ENCODE data around the gene HACL1. TPM values are rescaled to one million over a fixed set of nuclear protein-coding genes. Genes with fewer than 3 reads are reported as not detected.

HACL1 gene
- polyA plus RNA-seq, 1 donor (not counting 4 experiments of a cell fraction or from before 2014, with no cell fraction given) = 23.1 TPM

- H3K4me2 ChIP-seq (ENCODE audit: control insufficient read depth, extremely low read depth, insufficient read depth, low read depth, low read length) = no peak overlapping the region
- no peaks in the 10 kb centered on the region for H4K20me1 ChIP-seq (ENCODE audit: control insufficient read depth, extremely low read depth, insufficient read depth, low read length)
- H3K4me3 ChIP-seq (ENCODE audit: control insufficient read depth in 2 of 3, extremely low read depth in 1 of 3, insufficient read depth in 2 of 3, low read depth in 1 of 3, low read length in 3 of 3) = no peak overlapping the region
- H3K27me3 ChIP-seq (ENCODE audit: control insufficient read depth, extremely low read depth, insufficient read depth, low read length) = no peaks in the 10 kb centered on the region
- H3K9ac ChIP-seq (ENCODE audit: control insufficient read depth, extremely low read depth, insufficient read depth, low read length) = no peak overlapping the region
- peaks cover 3 to 8% of the 10 kb centered on the region in 2 experiments for H3K36me3 ChIP-seq (ENCODE audit: control insufficient read depth in 2 of 2, extremely low read depth in 1 of 2, insufficient read depth in 2 of 2, low read length in 2 of 2)
- no peaks in the 10 kb centered on the region for H3K4me1 ChIP-seq (ENCODE audit: control insufficient read depth, extremely low read depth, insufficient read depth, low read length)
- no peak for DNase-seq (ENCODE audit: low read depth, low spot score)
- no peaks in the 10 kb centered on the region for H3K79me2 ChIP-seq (ENCODE audit: control insufficient read depth, insufficient read depth, low read length)
- dilution Hi-C loops (cut with MboI; ENCODE audit: extremely low pct_ligation_motif_present, low sequenced_read_pairs) = no loop called here
- no peaks in the 10 kb centered on the region for H3K9me3 ChIP-seq (ENCODE audit: control insufficient read depth, low read depth, low read length)
- no peaks in the 10 kb centered on the region for H3K9me1 ChIP-seq (ENCODE audit: control insufficient read depth, extremely low read depth, insufficient read depth, low read length)
- TF ChIP-seq CTCF (optimal IDR thresholded peaks at IDR 0.05 in 1 of 3, IDR thresholded peaks at IDR 0.05 in 1 of 3, conservative IDR thresholded peaks at IDR 0.05 in 1 of 3; ENCODE audit: extremely low read depth in 1 of 3, insufficient read depth in 2 of 3, low read length in 3 of 3) (no peak), EZH2 (IDR thresholded peaks at IDR 0.05; ENCODE audit: low read length) (no peak)
- H2AFZ ChIP-seq (ENCODE audit: control insufficient read depth, low read length) = no peak overlapping the region
- FAIRE-seq = no peak
- H3K27ac ChIP-seq (ENCODE audit: control insufficient read depth, insufficient read depth, low read length) = no peak overlapping the region
Observed at GRCh38 chr3:15572138-15572537, 29.2 kb downstream of the HACL1 start.

- no peak for TF ChIP-seq EZH2 (IDR thresholded peaks at IDR 0.05; ENCODE audit: low read length)
- no peak for TF ChIP-seq CTCF (optimal IDR thresholded peaks at IDR 0.05 in 1 of 3, IDR thresholded peaks at IDR 0.05 in 1 of 3, conservative IDR thresholded peaks at IDR 0.05 in 1 of 3; ENCODE audit: extremely low read depth in 1 of 3, insufficient read depth in 2 of 3, low read length in 3 of 3)
- no peak overlapping the region for H3K4me2 ChIP-seq (ENCODE audit: control insufficient read depth, extremely low read depth, insufficient read depth, low read depth, low read length)
- no peak overlapping the region for H3K9ac ChIP-seq (ENCODE audit: control insufficient read depth, extremely low read depth, insufficient read depth, low read length)
- DNase-seq (ENCODE audit: low read depth, low spot score) = no peak
- no peak overlapping the region for H3K27ac ChIP-seq (ENCODE audit: control insufficient read depth, insufficient read depth, low read length)
- no peaks in the 10 kb centered on the region for H3K9me3 ChIP-seq (ENCODE audit: control insufficient read depth, low read depth, low read length)
- no peak for FAIRE-seq
- no peaks in the 10 kb centered on the region for H3K9me1 ChIP-seq (ENCODE audit: control insufficient read depth, extremely low read depth, insufficient read depth, low read length)
- H3K79me2 ChIP-seq (ENCODE audit: control insufficient read depth, insufficient read depth, low read length) = no peaks in the 10 kb centered on the region
- H3K36me3 ChIP-seq (ENCODE audit: control insufficient read depth in 2 of 2, extremely low read depth in 1 of 2, insufficient read depth in 2 of 2, low read length in 2 of 2) = peaks cover 7 to 12% of the 10 kb centered on the region in 2 experiments
- dilution Hi-C loops (cut with MboI; ENCODE audit: extremely low pct_ligation_motif_present, low sequenced_read_pairs) = no loop called here
- H3K4me1 ChIP-seq (ENCODE audit: control insufficient read depth, extremely low read depth, insufficient read depth, low read length) = no peaks in the 10 kb centered on the region
- H3K4me3 ChIP-seq (ENCODE audit: control insufficient read depth in 2 of 3, extremely low read depth in 1 of 3, insufficient read depth in 2 of 3, low read depth in 1 of 3, low read length in 3 of 3) = no peak overlapping the region
- H3K27me3 ChIP-seq (ENCODE audit: control insufficient read depth, extremely low read depth, insufficient read depth, low read length) = no peaks in the 10 kb centered on the region
- no peaks in the 10 kb centered on the region for H4K20me1 ChIP-seq (ENCODE audit: control insufficient read depth, extremely low read depth, insufficient read depth, low read length)
- no peak overlapping the region for H2AFZ ChIP-seq (ENCODE audit: control insufficient read depth, low read length)
Observed at GRCh38 chr3:15563190-15563589, 38.2 kb downstream of the HACL1 start.
